Skeletal muscle satellite cell (primary cell): Measurements from ENCODE around the gene TOP3A.

Experiments
- H3K27me3 ChIP-seq: 2 replicates; pipeline ENCODE4 v1.7.0; 2013; ENCODE audit warnings: low read length; ENCODE audit not compliant: control insufficient read depth, insufficient read depth
- H3K36me3 ChIP-seq: 2 replicates; pipeline ENCODE4 v1.7.0; 2013; ENCODE audit warnings: mild to moderate bottlenecking, control low read depth, low read length; ENCODE audit not compliant: insufficient read depth
- H3K4me1 ChIP-seq: 2 replicates; pipeline ENCODE4 v1.7.0; 2013; ENCODE audit warnings: low read length; ENCODE audit not compliant: control insufficient read depth, insufficient read depth
- H3K4me2 ChIP-seq: 2 replicates; pipeline ENCODE4 v1.7.0; 2013; ENCODE audit warnings: mild to moderate bottlenecking, low read length
- H3K4me3 ChIP-seq: 2 replicates; pipeline ENCODE4 v1.7.0; 2013; ENCODE audit warnings: low read length
- H3K9ac ChIP-seq: 2 replicates; pipeline ENCODE4 v1.7.0; 2013; ENCODE audit warnings: mild to moderate bottlenecking, low read depth, low read length, moderate library complexity
- H3K9me3 ChIP-seq: replicated peaks from 2 replicates; pipeline ENCODE4 v1.7.0; 2013; ENCODE audit warnings: mild to moderate bottlenecking, control low read depth, low read length

TOP3A gene

DNA sequence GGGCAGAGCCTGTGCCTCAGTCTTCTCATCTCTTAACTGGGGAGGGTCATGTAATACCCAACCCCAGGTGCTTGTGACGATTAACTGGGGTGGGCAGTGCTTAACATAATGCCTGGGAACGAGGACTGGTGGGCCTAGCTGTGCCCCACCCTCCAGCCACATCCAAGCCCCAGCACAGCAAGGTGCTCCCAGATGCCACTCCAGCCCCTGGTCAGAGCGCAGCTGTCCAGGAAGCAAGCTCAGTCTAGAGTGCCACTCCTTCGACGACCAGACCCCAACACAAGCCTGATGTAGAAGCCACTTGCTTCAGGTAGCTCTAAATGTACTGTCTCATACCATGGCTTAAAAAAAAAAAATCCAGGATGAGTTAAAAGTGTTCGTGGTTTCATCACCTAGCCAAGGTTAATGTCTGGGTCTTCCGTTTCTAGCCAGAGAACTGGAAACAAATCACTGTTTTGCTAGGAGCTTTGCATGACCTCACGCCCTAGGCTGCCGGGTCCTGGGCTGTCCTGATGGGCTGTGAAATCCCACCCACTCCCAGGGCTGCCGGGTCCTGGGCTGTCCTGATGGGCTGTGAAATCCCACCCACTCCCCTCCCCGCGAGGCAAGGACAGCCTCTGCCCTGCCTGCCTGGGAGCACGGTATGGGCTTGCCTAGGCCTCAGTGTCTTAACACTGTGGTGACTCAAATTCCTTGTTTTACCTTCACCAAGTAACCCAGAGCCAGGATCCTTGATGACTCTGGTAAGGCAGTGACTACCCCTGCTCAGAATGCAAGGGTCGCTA, 46.7 kb downstream of the TOP3A start:
- H3K4me3 ChIP-seq, result no peak overlapping the region
- H3K9ac ChIP-seq, result no peak overlapping the region
- peaks cover 32% of the 10 kb centered on the region for H3K36me3 ChIP-seq
- H3K9me3 ChIP-seq, result no peaks in the 10 kb centered on the region
- no peak overlapping the region for H3K4me2 ChIP-seq
- H3K4me1 ChIP-seq, result peaks cover 4% of the 10 kb centered on the region
- no peaks in the 10 kb centered on the region for H3K27me3 ChIP-seq

DNA sequence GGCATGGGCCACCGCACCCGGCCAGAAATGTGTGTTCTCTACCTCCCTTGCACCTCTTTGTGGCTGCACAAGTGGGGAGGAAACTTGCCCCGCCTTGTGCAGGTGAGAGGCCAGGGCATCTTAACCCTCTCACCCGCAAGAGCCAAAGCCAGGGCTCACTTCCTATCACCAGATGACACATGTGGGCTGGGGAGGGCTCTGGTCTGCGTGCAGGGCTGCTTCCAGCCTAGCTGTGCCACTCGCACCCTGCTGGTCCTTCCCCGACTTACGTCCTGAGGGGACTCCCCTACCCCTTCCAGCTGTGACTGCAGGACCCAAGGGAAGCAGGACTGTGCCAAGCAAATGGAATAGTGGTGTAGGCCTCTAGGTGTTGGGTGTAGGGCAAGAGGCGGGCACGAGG, 47.4 kb downstream of the TOP3A start:
- H3K27me3 ChIP-seq, result no peaks in the 10 kb centered on the region
- H3K9me3 ChIP-seq, result no peaks in the 10 kb centered on the region
- peaks cover 31% of the 10 kb centered on the region for H3K36me3 ChIP-seq
- no peak overlapping the region for H3K9ac ChIP-seq
- peaks cover 4% of the 10 kb centered on the region for H3K4me1 ChIP-seq
- no peak overlapping the region for H3K4me2 ChIP-seq
- H3K4me3 ChIP-seq, result no peak overlapping the region

DNA sequence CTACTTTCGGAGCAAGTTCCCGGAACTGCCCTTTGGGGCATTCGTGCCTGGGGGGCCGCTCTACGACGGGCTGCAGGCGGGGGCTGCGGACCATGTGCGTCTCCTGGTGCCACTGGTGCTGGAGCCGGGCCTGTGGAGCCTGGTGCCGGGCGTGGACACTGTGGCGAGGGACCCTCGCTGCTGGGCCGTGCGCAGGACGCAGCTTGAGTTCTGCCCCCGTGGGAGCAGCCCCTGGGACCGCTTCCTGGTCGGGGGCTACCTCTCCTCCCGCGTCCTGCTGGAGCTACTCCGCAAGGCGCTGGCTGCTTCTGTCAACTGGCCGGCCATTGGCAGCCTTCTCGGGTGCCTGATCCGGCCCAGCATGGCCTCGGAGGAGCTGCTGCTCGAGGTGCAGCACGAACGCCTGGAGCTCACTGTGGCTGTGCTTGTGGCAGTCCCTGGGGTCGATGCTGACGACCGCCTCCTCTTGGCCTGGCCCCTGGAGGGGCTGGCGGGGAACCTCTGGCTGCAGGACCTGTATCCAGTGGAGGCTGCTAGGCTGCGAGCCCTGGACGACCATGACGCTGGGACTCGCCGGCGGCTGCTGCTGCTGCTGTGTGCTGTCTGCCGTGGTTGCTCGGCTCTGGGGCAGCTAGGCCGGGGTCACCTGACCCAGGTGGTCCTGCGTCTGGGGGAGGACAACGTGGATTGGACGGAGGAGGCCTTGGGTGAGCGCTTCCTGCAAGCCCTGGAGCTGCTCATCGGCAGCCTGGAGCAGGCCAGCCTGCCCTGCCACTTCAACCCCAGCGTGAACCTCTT, 50.7 kb downstream of the TOP3A start:
- H3K4me1 ChIP-seq, result peaks cover 24% of the 10 kb centered on the region
- no peak overlapping the region for H3K9ac ChIP-seq
- no peaks in the 10 kb centered on the region for H3K9me3 ChIP-seq
- H3K4me3 ChIP-seq, result no peak overlapping the region
- H3K36me3 ChIP-seq, result peaks cover 24% of the 10 kb centered on the region
- H3K27me3 ChIP-seq, result no peaks in the 10 kb centered on the region
- H3K4me2 ChIP-seq, result no peak overlapping the region

DNA sequence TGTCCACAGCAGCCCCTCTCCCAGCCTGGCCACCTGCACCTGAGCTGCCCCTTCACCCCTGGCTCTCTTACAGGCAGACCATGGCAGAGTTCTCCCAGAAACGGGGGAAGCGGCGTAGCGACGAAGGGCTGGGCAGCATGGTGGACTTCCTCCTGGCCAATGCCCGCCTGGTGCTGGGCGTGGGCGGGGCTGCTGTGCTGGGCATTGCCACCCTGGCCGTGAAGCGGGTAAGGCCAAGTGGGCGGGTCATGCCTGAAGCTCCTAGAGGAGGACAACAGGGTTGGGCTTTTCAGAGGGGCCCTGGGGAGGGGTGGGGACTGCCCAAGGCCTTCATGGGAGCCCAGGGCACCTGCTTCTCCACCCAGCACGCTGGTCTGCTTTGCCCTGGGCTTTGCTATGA, 52.2 kb downstream of the TOP3A start:
- Histone ChIP-seq H3K4me2 (no peak overlapping the region), H3K27me3 (no peaks in the 10 kb centered on the region), H3K36me3 (peaks cover 24% of the 10 kb centered on the region), H3K9ac (no peak overlapping the region), H3K4me3 (no peak overlapping the region), H3K4me1 (peaks cover 26% of the 10 kb centered on the region), H3K9me3 (no peaks in the 10 kb centered on the region)

DNA sequence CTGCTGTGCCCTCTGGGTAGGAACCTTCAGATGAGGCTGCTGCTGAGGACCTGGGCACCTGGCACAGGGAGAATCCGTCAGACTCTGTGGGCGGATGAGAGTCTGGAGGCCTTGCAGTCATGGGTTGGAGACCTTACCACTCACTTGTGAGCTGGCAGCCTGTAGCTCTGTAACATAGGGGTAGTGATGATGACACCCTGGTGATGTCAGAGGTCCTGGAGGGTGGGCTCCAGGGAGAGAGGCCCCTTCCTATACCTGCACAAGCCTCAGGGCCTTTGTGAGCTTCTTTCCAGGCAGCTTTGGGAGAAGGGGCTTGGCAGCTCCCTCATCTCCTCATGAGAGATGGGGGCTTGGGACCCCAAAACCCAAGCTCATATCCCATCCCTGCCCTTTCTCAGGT, 52.7 kb downstream of the TOP3A start:
- Histone ChIP-seq H3K9ac (peak overlapping the region; percentile 88), H3K4me1 (peaks cover 31% of the 10 kb centered on the region), H3K4me2 (peak overlapping the region; percentile 98), H3K4me3 (no peak overlapping the region), H3K36me3 (peaks cover 24% of the 10 kb centered on the region), H3K9me3 (no peaks in the 10 kb centered on the region), H3K27me3 (no peaks in the 10 kb centered on the region)

DNA sequence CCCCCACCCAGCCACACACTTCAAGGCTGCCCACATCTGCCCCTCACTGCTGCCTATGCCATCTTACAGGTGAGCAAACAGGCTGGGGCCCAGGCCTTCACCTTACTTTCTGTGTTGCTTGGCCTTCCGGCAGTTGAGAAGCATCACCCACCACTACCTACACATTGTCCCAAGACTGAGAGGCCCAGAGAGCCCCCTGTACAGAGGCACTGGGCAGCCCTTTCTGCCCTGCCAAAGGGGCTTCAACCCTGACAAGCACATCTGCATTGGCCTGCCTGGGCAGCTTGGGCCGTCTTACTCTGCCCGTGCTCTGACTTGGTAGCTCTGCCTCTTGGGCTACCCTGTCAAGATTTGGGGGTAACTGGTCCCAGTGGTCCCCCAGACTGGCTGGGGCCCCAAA, 53.1 kb downstream of the TOP3A start:
- Histone ChIP-seq H3K9ac (peak overlapping the region; percentile 88), H3K4me3 (peak overlapping the region; percentile 95), H3K4me1 (peaks cover 36% of the 10 kb centered on the region), H3K27me3 (no peaks in the 10 kb centered on the region), H3K36me3 (peaks cover 28% of the 10 kb centered on the region), H3K4me2 (peak overlapping the region; percentile 98), H3K9me3 (no peaks in the 10 kb centered on the region)

DNA sequence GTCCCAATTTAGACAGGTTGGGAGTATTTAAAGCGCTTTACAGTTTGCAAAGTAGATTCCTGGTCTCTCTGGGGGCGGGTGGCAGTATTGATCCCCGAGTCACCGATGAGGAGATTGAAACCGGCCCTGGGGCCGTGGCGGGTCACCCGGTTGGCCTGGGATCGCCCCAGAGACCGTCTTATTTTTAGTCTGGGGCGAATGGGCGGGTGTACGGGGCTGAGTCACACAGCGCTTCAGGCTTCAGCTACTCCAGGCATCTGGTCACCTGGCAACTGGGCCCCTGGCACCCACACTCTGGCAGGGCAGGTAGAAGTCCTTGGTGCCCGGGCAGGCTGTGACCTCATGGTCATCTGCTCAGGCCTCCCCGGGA, 53.7 kb downstream of the TOP3A start:
- Histone ChIP-seq H3K36me3 (peaks cover 34% of the 10 kb centered on the region), H3K4me3 (peak overlapping the region; percentile 95), H3K4me1 (peaks cover 38% of the 10 kb centered on the region)

DNA sequence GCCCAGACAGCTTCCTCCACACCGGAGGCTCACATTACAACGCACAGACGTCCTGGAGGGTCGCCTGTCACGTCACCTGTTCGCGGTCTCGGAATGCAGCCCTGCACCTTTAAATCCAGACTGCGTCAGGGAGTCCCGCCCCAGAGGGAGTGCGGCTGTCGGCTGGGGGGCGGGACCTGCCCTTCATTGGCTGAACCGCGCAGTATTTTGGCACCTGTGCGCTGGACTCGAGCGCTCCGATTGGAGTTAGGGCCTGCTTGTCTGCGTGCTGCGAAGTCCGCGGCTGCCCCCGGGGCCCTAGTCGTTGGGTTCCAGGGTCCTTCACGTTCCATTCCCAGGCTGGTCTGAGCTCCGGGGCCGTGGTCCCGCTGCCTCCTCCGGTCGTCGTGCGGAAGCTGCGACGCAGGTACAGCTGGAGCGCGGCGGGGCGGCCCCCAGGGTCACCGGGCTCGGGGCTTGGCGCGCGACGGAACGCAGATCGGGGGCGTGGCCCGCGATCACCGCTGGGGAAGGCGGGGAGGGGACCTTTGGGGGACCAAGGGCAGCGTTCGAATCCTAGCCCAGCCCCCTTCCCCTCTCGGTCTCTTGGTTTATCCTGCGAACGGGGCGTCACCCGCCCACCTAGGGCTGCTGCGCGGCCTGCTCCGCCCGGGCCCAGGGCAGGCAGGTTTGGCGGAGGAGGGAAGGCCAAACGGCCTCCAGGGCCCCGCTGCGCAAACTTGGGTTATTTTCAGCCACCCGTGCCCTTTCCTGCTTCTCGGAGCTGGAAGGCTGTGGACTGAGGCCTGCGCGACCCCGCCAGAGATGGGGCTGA, 54.3 kb downstream of the TOP3A start, which contains the start of gene MIEF2:
TSS of gene MIEF2 (plus strand) at position 331 of the 814 bp plus-strand sequence. CDS start 2,059 bp downstream, outside the sequence.
- peak within 1 kb of the TSS; percentile 88 for H3K9ac ChIP-seq
- peaks cover 39% of the 10 kb centered on the region for H3K36me3 ChIP-seq
- H3K4me3 ChIP-seq, result peak within 1 kb of the TSS; percentile 95
- peak within 1 kb of the TSS; percentile 98 for H3K4me2 ChIP-seq
- peaks cover 38% of the 10 kb centered on the region for H3K4me1 ChIP-seq
- no peaks in the 10 kb centered on the region for H3K27me3 ChIP-seq
- no peaks in the 10 kb centered on the region for H3K9me3 ChIP-seq

More for the DNA sequence above, 53.7 kb downstream of the TOP3A start:
- peak overlapping the region; percentile 88 for H3K9ac ChIP-seq
- H3K27me3 ChIP-seq, result no peaks in the 10 kb centered on the region
- H3K9me3 ChIP-seq, result no peaks in the 10 kb centered on the region
- H3K4me2 ChIP-seq, result peak overlapping the region; percentile 98

DNA sequence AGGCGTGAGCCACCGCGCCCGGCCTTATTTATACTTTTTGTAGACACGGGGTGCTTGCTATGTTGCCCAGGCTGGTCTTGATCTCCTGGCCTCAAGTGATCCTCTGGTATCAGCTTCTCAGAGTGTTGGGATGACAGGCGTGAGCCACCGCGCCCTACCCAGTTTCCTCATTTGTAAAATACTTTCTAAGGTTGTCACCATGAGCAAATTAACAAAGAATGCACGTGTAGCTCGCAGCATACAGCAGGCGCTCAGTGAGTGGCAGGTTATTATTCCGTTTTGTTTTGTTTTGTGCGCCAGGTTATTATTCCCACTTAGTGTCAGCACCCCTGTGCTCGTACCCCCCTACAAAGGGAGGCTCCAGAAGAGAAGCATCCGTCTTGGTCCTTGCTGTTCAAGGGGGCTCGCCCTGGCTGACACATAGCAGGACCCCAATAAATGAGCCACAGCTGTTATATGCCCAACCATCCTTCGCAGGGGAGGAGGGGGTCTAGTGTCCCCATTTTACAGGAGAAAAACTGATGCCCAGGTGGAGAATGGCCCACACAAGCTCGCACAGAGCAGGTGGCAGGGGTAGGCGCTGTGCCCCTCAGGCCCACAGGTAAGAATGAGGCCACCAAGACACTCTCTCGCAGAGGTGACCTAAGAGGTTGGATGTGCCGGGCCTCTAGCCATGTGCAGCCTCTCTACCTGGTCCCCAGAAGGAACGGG, 55.0 kb downstream of the TOP3A start:
- Histone ChIP-seq H3K9ac (no peak overlapping the region), H3K4me1 (peaks cover 38% of the 10 kb centered on the region), H3K9me3 (no peaks in the 10 kb centered on the region), H3K4me3 (peak overlapping the region; percentile 95), H3K27me3 (no peaks in the 10 kb centered on the region), H3K4me2 (peak overlapping the region; percentile 98), H3K36me3 (peaks cover 39% of the 10 kb centered on the region)

DNA sequence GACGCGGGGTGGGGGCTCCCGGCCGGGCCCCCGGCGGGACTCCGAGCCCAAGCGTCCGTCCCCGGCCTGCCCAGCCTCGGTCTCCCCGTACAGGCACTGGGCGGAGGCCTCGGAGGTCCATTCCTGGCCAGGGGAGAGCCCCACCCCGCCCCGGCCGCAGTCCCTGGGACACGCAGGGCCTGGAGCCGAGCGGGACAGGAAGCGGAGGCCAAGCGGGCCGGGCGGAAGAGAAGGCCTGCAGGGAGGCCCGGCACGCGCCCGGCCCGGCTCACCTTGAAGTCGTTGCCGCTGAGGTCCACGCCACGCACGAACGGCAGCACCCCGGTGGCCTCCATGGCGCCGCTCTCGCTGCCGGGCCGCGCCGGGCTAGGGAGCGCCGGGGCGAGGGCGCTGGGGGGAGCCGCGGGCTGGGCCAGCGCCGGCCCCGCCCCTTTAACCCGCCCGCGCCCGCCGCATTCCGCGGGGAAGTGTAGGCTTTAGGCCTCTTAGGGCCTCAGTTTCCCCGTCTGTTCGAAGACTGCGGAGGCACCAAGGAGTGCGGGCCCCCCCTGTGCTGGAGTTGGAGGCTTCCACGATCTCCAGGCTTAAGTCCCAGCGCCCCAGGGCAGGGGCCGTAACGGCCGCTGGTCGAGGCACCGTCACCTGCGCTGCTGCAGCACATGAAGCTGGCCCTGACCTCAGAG, 56.3 kb downstream of the TOP3A start, which contains the start of gene FLII:
TSS of gene FLII (minus strand) at position 383 of the 683 bp plus-strand sequence. CDS start at position 335, 48 bp downstream.
- H3K9ac ChIP-seq, result peak within 1 kb of the TSS; percentile 99
- H3K4me1 ChIP-seq, result peaks cover 38% of the 10 kb centered on the region
- no peaks in the 10 kb centered on the region for H3K9me3 ChIP-seq
- H3K4me2 ChIP-seq, result peak within 1 kb of the TSS; percentile 98
- no peaks in the 10 kb centered on the region for H3K27me3 ChIP-seq
- H3K36me3 ChIP-seq, result peaks cover 42% of the 10 kb centered on the region
- peak within 1 kb of the TSS; percentile 92 for H3K4me3 ChIP-seq
